ENCODE data around the gene RSBN1L.

The RSBN1L gene

GRCh38 chr7:77824636-77825035, 128.4 kb downstream of the RSBN1L start:
- Mint-ChIP-seq H3K4me1 (ENCODE audit: low read depth) (peaks cover 30% of the 10 kb centered on the region), H3K27ac (peak overlapping the region; percentile 87), H3K36me3 (ENCODE audit: low read depth) (peaks cover 72% of the 10 kb centered on the region), H3K4me3 (no peak overlapping the region), H3K9me3 (peaks cover 52% of the 10 kb centered on the region), H3K27me3 (no peaks in the 10 kb centered on the region)
- intact Hi-C loops (cut with micrococcal nuclease) = no loop called here

- Mint-ChIP-seq H3K36me3 (ENCODE audit: low read depth) (peaks cover 67% of the 10 kb centered on the region), H3K9me3 (peaks cover 47% of the 10 kb centered on the region), H3K4me1 (ENCODE audit: low read depth) (peaks cover 30% of the 10 kb centered on the region), H3K27ac (peak overlapping the region; percentile 87), H3K4me3 (no peak overlapping the region), H3K27me3 (no peaks in the 10 kb centered on the region)
- intact Hi-C loops (cut with micrococcal nuclease) = no loop called here
These were observed 128.9 kb downstream of the RSBN1L start for GRCh38 chr7:77825131-77825530.

- peaks cover 35% of the 10 kb centered on the region for H3K9me3 Mint-ChIP-seq
- no peaks in the 10 kb centered on the region for H3K27me3 Mint-ChIP-seq
- intact Hi-C loops (cut with micrococcal nuclease) = no loop called here
- no peak overlapping the region for H3K27ac Mint-ChIP-seq
- H3K4me3 Mint-ChIP-seq = no peak overlapping the region
- peaks cover 41% of the 10 kb centered on the region for H3K4me1 Mint-ChIP-seq (ENCODE audit: low read depth)
- H3K36me3 Mint-ChIP-seq (ENCODE audit: low read depth) = peaks cover 60% of the 10 kb centered on the region
These were observed 130.0 kb downstream of the RSBN1L start for GRCh38 chr7:77826300-77826699.

GRCh38 chr7:77827999-77828398, 131.7 kb downstream of the RSBN1L start:
- H3K9me3 Mint-ChIP-seq = peaks cover 22% of the 10 kb centered on the region
- no peaks in the 10 kb centered on the region for H3K27me3 Mint-ChIP-seq
- no peak overlapping the region for H3K4me3 Mint-ChIP-seq
- H3K36me3 Mint-ChIP-seq (ENCODE audit: low read depth) = peaks cover 44% of the 10 kb centered on the region
- no peak overlapping the region for H3K27ac Mint-ChIP-seq
- peaks cover 37% of the 10 kb centered on the region for H3K4me1 Mint-ChIP-seq (ENCODE audit: low read depth)
- intact Hi-C loops (cut with micrococcal nuclease) = no loop called here

- Mint-ChIP-seq H3K4me1 (ENCODE audit: low read depth) (peaks cover 37% of the 10 kb centered on the region), H3K36me3 (ENCODE audit: low read depth) (peaks cover 17% of the 10 kb centered on the region), H3K4me3 (no peak overlapping the region), H3K9me3 (peaks cover 11% of the 10 kb centered on the region), H3K27me3 (no peaks in the 10 kb centered on the region), H3K27ac (peak overlapping the region; percentile 46)
- intact Hi-C loops (cut with micrococcal nuclease) = loop anchor here (5.0 kb wide), 1 partner anchor 34 kb away; the partner anchor contains the start of genes PHTF2 and TMEM60
These were observed 134.5 kb downstream of the RSBN1L start for GRCh38 chr7:77830649-77831355.

GRCh38 chr7:77831481-77831880, 135.2 kb downstream of the RSBN1L start:
- no peak overlapping the region for H3K27ac Mint-ChIP-seq
- H3K9me3 Mint-ChIP-seq = peaks cover 4% of the 10 kb centered on the region
- no peaks in the 10 kb centered on the region for H3K27me3 Mint-ChIP-seq
- intact Hi-C loops (cut with micrococcal nuclease) = loop anchor here (5.0 kb wide), 1 partner anchor 34 kb away; the partner anchor contains the start of genes PHTF2 and TMEM60
- peaks cover 37% of the 10 kb centered on the region for H3K4me1 Mint-ChIP-seq (ENCODE audit: low read depth)
- H3K4me3 Mint-ChIP-seq = no peak overlapping the region
- H3K36me3 Mint-ChIP-seq (ENCODE audit: low read depth) = peaks cover 17% of the 10 kb centered on the region

GRCh38 chr7:77831953-77832352, 135.7 kb downstream of the RSBN1L start:
- Mint-ChIP-seq H3K9me3 (no peaks in the 10 kb centered on the region), H3K4me1 (ENCODE audit: low read depth) (peaks cover 37% of the 10 kb centered on the region), H3K4me3 (no peak overlapping the region), H3K27ac (no peak overlapping the region), H3K36me3 (ENCODE audit: low read depth) (peaks cover 16% of the 10 kb centered on the region), H3K27me3 (no peaks in the 10 kb centered on the region)
- intact Hi-C loops (cut with micrococcal nuclease) = loop anchor here (5.0 kb wide), 1 partner anchor 35 kb away; the partner anchor contains the start of genes PHTF2 and TMEM60
